Measurements from ENCODE around the gene B9D2. TPM values are rescaled to one million over a fixed set of nuclear protein-coding genes. Genes with fewer than 3 reads are reported as not detected.
A peak's percentile ranks its signal among the peaks of the same experiment; 100 is the strongest.

Gene B9D2
- total and polyA plus RNA-seq, 2 of the 4 experiments (the other 2 are of a cell fraction) = 6.1 to 9.7 TPM

GRCh38 chr19:41354343-41354953, 9.5 kb downstream of the B9D2 start:
- Histone ChIP-seq H3K4me3 (ENCODE audit: insufficient read depth, low read depth, low read length) (peak overlapping the region; percentile 76), H3K4ac (ENCODE audit: low read depth, low read length) (peak overlapping the region; percentile 73), H2AFZ (replicated peaks; ENCODE audit: low read length, poor library complexity) (peak overlapping the region; percentile 88), H4K5ac (ENCODE audit: low read depth, low read length) (peak overlapping the region; percentile 47; the same call in 1 of the 2 replicates), H3K9me1 (ENCODE audit: insufficient read depth, low read length) (no peaks in the 10 kb centered on the region), H3K27me3 (ENCODE audit: control insufficient read depth, insufficient read depth, low read length) (no peaks in the 10 kb centered on the region), H2AK5ac (ENCODE audit: low read depth, low read length) (peak overlapping the region; percentile 77), H3K9me3 (ENCODE audit: control insufficient read depth, insufficient read depth, low read length) (no peaks in the 10 kb centered on the region), H3K4me1 (ENCODE audit: control insufficient read depth, insufficient read depth, low read length) (no peaks in the 10 kb centered on the region), H2BK15ac (ENCODE audit: low read depth, low read length) (peak overlapping the region; percentile 56; the same call in 1 of the 3 replicates), H2BK5ac (ENCODE audit: low read depth, low read length, poor library complexity, severe bottlenecking) (peak overlapping the region; percentile 42), H4K8ac (ENCODE audit: low read depth in 2 of 2, low read length in 2 of 2) (peak overlapping the region; percentile 49 to 87; a peak in 1 of 4 replicates), H4K91ac (ENCODE audit: insufficient read depth, low read depth, low read length) (0 out of 2 replicates have a peak overlapping the region, but pooled peaks have one; percentile 32), H2AK9ac (replicated peaks; ENCODE audit: low read depth, low read length, poor library complexity) (peak overlapping the region; percentile 86), H3K79me1 (ENCODE audit: low read depth in 1 of 2, low read length in 2 of 2) (peaks cover 8 to 40% of the 10 kb centered on the region in 2 experiments; a peak in 3 of 4 replicates), H4K20me1 (ENCODE audit: insufficient read depth, low read length) (peaks cover 37% of the 10 kb centered on the region), H3K27ac (ENCODE audit: insufficient read depth, low read length) (peak overlapping the region; percentile 73), H3K36me3 (ENCODE audit: control insufficient read depth, insufficient read depth, low read length) (no peaks in the 10 kb centered on the region), H3K18ac (ENCODE audit: low read depth, low read length) (peak overlapping the region; percentile 58), H3K4me2 (ENCODE audit: low read depth, low read length) (peak overlapping the region; percentile 76), H3K14ac (replicated peaks; ENCODE audit: low read depth, low read length) (peak overlapping the region; percentile 73; the same call in 1 of the 2 replicates), H3K9ac (ENCODE audit: low read depth, low read length) (peak overlapping the region; percentile 86), H2BK20ac (ENCODE audit: low read depth, low read length) (no peak overlapping the region; the same call in 1 of the 2 replicates), H3K23ac (ENCODE audit: low read depth, low read length) (no peak overlapping the region), H3K56ac (ENCODE audit: extremely low read depth, insufficient read depth, low read length) (no peak overlapping the region), H2BK120ac (ENCODE audit: low read depth, low read length) (peak overlapping the region; percentile 71)
- intact Hi-C loops (cut with micrococcal nuclease) = loop anchor here (5.0 kb wide), 2 partner anchors 43 to 92 kb away; partner anchors contain the start of genes BCKDHA, EXOSC5 and HNRNPUL1
- dilution Hi-C loops (cut with HindIII; ENCODE audit: low sequenced_read_pairs, unreplicated experiment) = no loop called here
- 93% methylated on average over 15 of the region's 23 CpGs; no CpG with 5 or more reads in 1 of the 2 experiments for WGBS, 2 experiments (ENCODE audit: extremely low coverage in 2 of 2, insufficient read length in 1 of 2)
- BruUV-seq (replicated peaks) = no TSS peak
- ChIA-PET POLR2A (ENCODE audit: unreplicated experiment) (no interaction called here), CTCF (no interaction called here)
- in situ Hi-C loops (cut with MboI; ENCODE audit: low sequenced_read_pairs) = no loop called here
- DNase-seq = no peak
- TF ChIP-seq MAFK (IDR thresholded peaks at IDR 0.05; ENCODE audit: low read depth, low read length) (no peak), CTCF (conservative IDR thresholded peaks at IDR 0.05; ENCODE audit: low read depth, low read length) (no peak), NFE2L2 (IDR thresholded peaks at IDR 0.05; ENCODE audit: low read depth, low read length) (no peak), BHLHE40 (IDR thresholded peaks at IDR 0.05; ENCODE audit: low read depth, low read length) (no peak), MXI1 (IDR thresholded peaks at IDR 0.05; ENCODE audit: borderline replicate concordance, low read depth, low read length) (no peak), RAD21 (IDR thresholded peaks at IDR 0.05; ENCODE audit: low read length) (no peak), SMC3 (IDR thresholded peaks at IDR 0.05; ENCODE audit: low read depth, low read length) (no peak), RFX5 (IDR thresholded peaks at IDR 0.05; ENCODE audit: low read depth, low read length) (no peak), FOS (IDR thresholded peaks at IDR 0.05; ENCODE audit: low read depth, low read length) (no peak)
- ATAC-seq (ENCODE audit: low read depth) = no peak

Data from IMR-90 (cell line).